HG02642 (cell line): ENCODE data around the gene MBD3L4.

Source experiments
- ATAC-seq: cut with Tn5 transposase; IDR thresholded peaks from one replicate; pipeline ENCODE4 v1.9.1; 2021; ENCODE audit warnings: mild to moderate bottlenecking; ENCODE audit not compliant: unreplicated experiment, poor library complexity

Gene MBD3L4

GRCh38 chr19:6987850-6988249 lies 52.1 kb downstream of the MBD3L4 start:
- no peak for ATAC-seq
